Stomach smooth muscle (tissue), 2 donors: Measurements from ENCODE around the gene APOL2.
"Not testable (repeated sequence)": the region's sequence is repeated elsewhere in the genome, so short reads cannot be mapped to it uniquely, and the experiment has no call there.

Source experiments
- H3K27ac ChIP-seq: one replicate; pipeline ENCODE4 v1.7.0; 2013; ENCODE audit warnings: mild to moderate bottlenecking, low read length, inconsistent platforms
- H3K27me3 ChIP-seq, 2 donors: one replicate each; pipeline ENCODE4 v1.7.0; 2013; ENCODE audit warnings: low read length in 2 of 2; ENCODE audit not compliant: insufficient read depth in 2 of 2, control insufficient read depth in 1 of 2
- H3K36me3 ChIP-seq, 2 donors: one replicate each; pipeline ENCODE4 v1.7.0; 2013; ENCODE audit warnings: low read length in 2 of 2; ENCODE audit not compliant: control insufficient read depth in 2 of 2, insufficient read depth in 2 of 2
- H3K4me1 ChIP-seq: one replicate; pipeline ENCODE4 v1.7.0; 2013; ENCODE audit warnings: low read length; ENCODE audit not compliant: control insufficient read depth, insufficient read depth
- H3K4me3 ChIP-seq, 2 donors: one replicate each; pipeline ENCODE4 v1.7.0; 2013; ENCODE audit warnings: low read length in 2 of 2
- H3K9ac ChIP-seq, 2 donors: one replicate each; pipeline ENCODE4 v1.7.0; 2013; ENCODE audit warnings: low read length in 2 of 2, mild to moderate bottlenecking in 1 of 2
- H3K9me3 ChIP-seq, 2 donors: one replicate each; pipeline ENCODE4 v1.7.0; 2013; ENCODE audit warnings: low read length in 2 of 2; ENCODE audit not compliant: control insufficient read depth in 2 of 2
- donor health status: healthy.
- donor health status: Pancreatic carcinoma.

Gene APOL2

GRCh38 chr22:36228944-36229343, 10.4 kb downstream of the APOL2 start:
- H3K4me1 ChIP-seq = no peaks in the 10 kb centered on the region
- no peaks in the 10 kb centered on the region for H3K9me3 ChIP-seq
- H3K27me3 ChIP-seq = no peaks in the 10 kb centered on the region
- peaks cover 35 to 44% of the 10 kb centered on the region in 2 donors for H3K36me3 ChIP-seq
- H3K9ac ChIP-seq = no peak overlapping the region
- no peak overlapping the region for H3K27ac ChIP-seq
- no peak overlapping the region for H3K4me3 ChIP-seq

GRCh38 chr22:36228369-36228768, 11.0 kb downstream of the APOL2 start:
- not testable (repeated sequence) for H3K27ac ChIP-seq, H3K9me3 ChIP-seq, H3K4me1 ChIP-seq, H3K9ac ChIP-seq, H3K4me3 ChIP-seq, H3K27me3 ChIP-seq
- H3K36me3 ChIP-seq = peaks cover 35 to 42% of the 10 kb centered on the region in 2 donors

GRCh38 chr22:36227806-36228205, 11.5 kb downstream of the APOL2 start:
- Histone ChIP-seq H3K4me1 (no peaks in the 10 kb centered on the region), H3K9me3 (no peaks in the 10 kb centered on the region), H3K27me3 (no peaks in the 10 kb centered on the region), H3K36me3 (peaks cover 31 to 36% of the 10 kb centered on the region in 2 donors), H3K27ac (no peak overlapping the region), H3K9ac (no peak overlapping the region), H3K4me3 (no peak overlapping the region)

GRCh38 chr22:36227396-36227795, 11.9 kb downstream of the APOL2 start:
- Histone ChIP-seq H3K9me3 (no peaks in the 10 kb centered on the region), H3K9ac (no peak overlapping the region), H3K36me3 (peaks cover 27 to 32% of the 10 kb centered on the region in 2 donors), H3K27ac (no peak overlapping the region), H3K4me1 (no peaks in the 10 kb centered on the region), H3K4me3 (no peak overlapping the region), H3K27me3 (no peaks in the 10 kb centered on the region)

GRCh38 chr22:36226189-36226588, 13.1 kb downstream of the APOL2 start:
- Histone ChIP-seq H3K36me3 (peaks cover 24 to 26% of the 10 kb centered on the region in 2 donors), H3K27me3 (no peaks in the 10 kb centered on the region), H3K9ac (no peak overlapping the region), H3K9me3 (no peaks in the 10 kb centered on the region), H3K4me1 (no peaks in the 10 kb centered on the region), H3K4me3 (no peak overlapping the region), H3K27ac (no peak overlapping the region)

- peaks cover 17 to 22% of the 10 kb centered on the region in 2 donors for H3K36me3 ChIP-seq
- no peak overlapping the region for H3K9ac ChIP-seq
- H3K4me3 ChIP-seq = no peak overlapping the region
- no peak overlapping the region for H3K27ac ChIP-seq
- no peaks in the 10 kb centered on the region for H3K9me3 ChIP-seq
- no peaks in the 10 kb centered on the region for H3K4me1 ChIP-seq
- peaks cover 0 to under 1% of the 10 kb centered on the region in 2 donors for H3K27me3 ChIP-seq
These were observed 13.9 kb downstream of the APOL2 start for GRCh38 chr22:36225333-36225922.

- Histone ChIP-seq H3K9ac (no peak overlapping the region), H3K4me3 (no peak overlapping the region), H3K27me3 (peaks cover 0 to 3% of the 10 kb centered on the region in 2 donors), H3K36me3 (peaks cover 14 to 16% of the 10 kb centered on the region in 2 donors), H3K9me3 (no peaks in the 10 kb centered on the region), H3K27ac (no peak overlapping the region), H3K4me1 (no peaks in the 10 kb centered on the region)
These were observed 15.1 kb downstream of the APOL2 start for GRCh38 chr22:36224245-36224644.

GRCh38 chr22:36223504-36223903, 15.8 kb downstream of the APOL2 start:
- no peaks in the 10 kb centered on the region for H3K9me3 ChIP-seq
- no peak overlapping the region for H3K27ac ChIP-seq
- no peak overlapping the region for H3K4me3 ChIP-seq
- H3K4me1 ChIP-seq = no peaks in the 10 kb centered on the region
- H3K27me3 ChIP-seq = peaks cover 0 to 3% of the 10 kb centered on the region in 2 donors
- peaks cover 10 to 13% of the 10 kb centered on the region in 2 donors for H3K36me3 ChIP-seq
- H3K9ac ChIP-seq = no peak overlapping the region

- peaks cover 0 to 3% of the 10 kb centered on the region in 2 donors for H3K27me3 ChIP-seq
- peaks cover 7 to 10% of the 10 kb centered on the region in 2 donors for H3K36me3 ChIP-seq
- no peaks in the 10 kb centered on the region for H3K9me3 ChIP-seq
- no peak overlapping the region for H3K27ac ChIP-seq
- no peaks in the 10 kb centered on the region for H3K4me1 ChIP-seq
- H3K9ac ChIP-seq = no peak overlapping the region
- no peak overlapping the region for H3K4me3 ChIP-seq
These were observed 16.4 kb downstream of the APOL2 start for GRCh38 chr22:36222887-36223450.

GRCh38 chr22:36221799-36222751, 17.3 kb downstream of the APOL2 start:
- peaks cover 0 to 3% of the 10 kb centered on the region in 2 donors for H3K27me3 ChIP-seq
- no peak overlapping the region for H3K27ac ChIP-seq
- H3K36me3 ChIP-seq = peaks cover 0 to 2% of the 10 kb centered on the region in 2 donors
- H3K9ac ChIP-seq = no peak overlapping the region
- H3K4me3 ChIP-seq = peak overlapping the region in 1 of 2 donors; percentile 24
- H3K4me1 ChIP-seq = no peaks in the 10 kb centered on the region
- H3K9me3 ChIP-seq = no peaks in the 10 kb centered on the region
